Urinary bladder (tissue), 4 donors: Measurements from ENCODE around the gene MMP20. TPM values are rescaled to one million over a fixed set of nuclear protein-coding genes. Genes with fewer than 3 reads are reported as not detected.

Experiments
- DNase-seq: peaks from one replicate; pipeline ENCODE4 v3.0.0-alpha.2; 2015; ENCODE audit errors: extremely low spot score
- H3K27ac ChIP-seq: one replicate; pipeline ENCODE4 v1.5.1; 2013; ENCODE audit warnings: low read depth, mild to moderate bottlenecking, moderate library complexity
- H3K36me3 ChIP-seq: one replicate; pipeline ENCODE4 v1.6.1; 2013; ENCODE audit warnings: mild to moderate bottlenecking, moderate library complexity; ENCODE audit not compliant: insufficient read depth
- H3K4me1 ChIP-seq: one replicate; pipeline ENCODE4 v1.6.1; 2013; ENCODE audit warnings: mild to moderate bottlenecking, moderate library complexity; ENCODE audit not compliant: insufficient read depth
- H3K4me3 ChIP-seq: one replicate; pipeline ENCODE4 v1.5.1; 2013; ENCODE audit warnings: low read depth, low read length
- WGBS: extraction: QIAGEN DNeasy Blood & Tissue Kit; methylation state at CpG from one replicate; pipeline ENCODE4 v1.1.7; 2013; 5-methylcytosine and 5-hydroxymethylcytosine counted together
- polyA plus RNA-seq: library from polyadenylated mRNA; stranded (reverse); fragments of 200-250 nt; gene quantifications from one replicate; pipeline ENCODE4 v1.2.3, GENCODE V29; 2013
- total RNA-seq: library from RNA; depleted of rRNA; stranded (reverse); fragments of >200 nt; gene quantifications from one replicate; pipeline ENCODE4 v1.2.3, GENCODE V29; 2014
- donor health status: healthy with polysubstance abuse.
- donor health status: healthy.

MMP20 gene
- total and polyA plus RNA-seq, 2 donors, result not detected

- no peak for DNase-seq
- no peak overlapping the region for H3K27ac ChIP-seq
- 77% methylated on average over 2 of the region's 2 CpGs for WGBS
- H3K4me1 ChIP-seq, result no peaks in the 10 kb centered on the region
- H3K36me3 ChIP-seq, result no peaks in the 10 kb centered on the region
- H3K4me3 ChIP-seq, result no peak overlapping the region
Measured at GRCh38 chr11:102552020-102552419, 73.1 kb downstream of the MMP20 start.

GRCh38 chr11:102551169-102551781 lies 73.9 kb downstream of the MMP20 start:
- Histone ChIP-seq H3K4me3 (no peak overlapping the region), H3K36me3 (no peaks in the 10 kb centered on the region), H3K27ac (no peak overlapping the region), H3K4me1 (no peaks in the 10 kb centered on the region)
- WGBS, result 70% methylated on average over 6 of the region's 6 CpGs
- DNase-seq, result no peak

- Histone ChIP-seq H3K4me3 (no peak overlapping the region), H3K27ac (no peak overlapping the region), H3K36me3 (no peaks in the 10 kb centered on the region), H3K4me1 (no peaks in the 10 kb centered on the region)
- 88% methylated on average over 3 of the region's 3 CpGs for WGBS
- DNase-seq, result no peak
Measured at GRCh38 chr11:102546923-102547471, 78.1 kb downstream of the MMP20 start.

GRCh38 chr11:102546427-102546826 lies 78.7 kb downstream of the MMP20 start:
- H3K36me3 ChIP-seq, result no peaks in the 10 kb centered on the region
- no peak overlapping the region for H3K27ac ChIP-seq
- 73% methylated on average over 4 of the region's 4 CpGs for WGBS
- no peak for DNase-seq
- no peak overlapping the region for H3K4me3 ChIP-seq
- H3K4me1 ChIP-seq, result no peaks in the 10 kb centered on the region

- Histone ChIP-seq H3K36me3 (no peaks in the 10 kb centered on the region), H3K27ac (no peak overlapping the region), H3K4me3 (no peak overlapping the region), H3K4me1 (no peaks in the 10 kb centered on the region)
- WGBS, result 66% methylated on average over 4 of the region's 4 CpGs
- no peak for DNase-seq
Measured at GRCh38 chr11:102545701-102546100, 79.4 kb downstream of the MMP20 start.

- Histone ChIP-seq H3K27ac (no peak overlapping the region), H3K4me3 (no peak overlapping the region), H3K4me1 (no peaks in the 10 kb centered on the region), H3K36me3 (no peaks in the 10 kb centered on the region)
- 87% methylated on average over 1 of the region's 1 CpG for WGBS
- no peak for DNase-seq
Measured at GRCh38 chr11:102544594-102544993, 80.5 kb downstream of the MMP20 start.

GRCh38 chr11:102539567-102539966 lies 85.6 kb downstream of the MMP20 start:
- WGBS, result 75% methylated on average over 2 of the region's 2 CpGs
- DNase-seq, result no peak
- Histone ChIP-seq H3K36me3 (no peaks in the 10 kb centered on the region), H3K4me1 (no peaks in the 10 kb centered on the region), H3K4me3 (no peak overlapping the region), H3K27ac (no peak overlapping the region)

GRCh38 chr11:102538932-102539331 lies 86.2 kb downstream of the MMP20 start:
- Histone ChIP-seq H3K27ac (no peak overlapping the region), H3K4me1 (no peaks in the 10 kb centered on the region), H3K4me3 (no peak overlapping the region), H3K36me3 (no peaks in the 10 kb centered on the region)
- no peak for DNase-seq
- 93% methylated on average over 4 of the region's 4 CpGs for WGBS

- no peak for DNase-seq
- no peak overlapping the region for H3K27ac ChIP-seq
- no peak overlapping the region for H3K4me3 ChIP-seq
- H3K4me1 ChIP-seq, result no peaks in the 10 kb centered on the region
- no peaks in the 10 kb centered on the region for H3K36me3 ChIP-seq
- 80% methylated on average over 6 of the region's 6 CpGs for WGBS
Measured at GRCh38 chr11:102534261-102534872, 90.8 kb downstream of the MMP20 start.

GRCh38 chr11:102530558-102530957 lies 94.6 kb downstream of the MMP20 start, which contains the start of gene MMP7:
MMP7 (minus strand) TSS chr11:102530747; CDS start chr11:102530700, 47 bp downstream.
- Histone ChIP-seq H3K4me3 (no peak within 1 kb of the TSS), H3K36me3 (no peaks in the 10 kb centered on the region), H3K4me1 (no peaks in the 10 kb centered on the region), H3K27ac (no peak within 1 kb of the TSS)
- DNase-seq, result no peak
- 66% methylated on average over 8 of the region's 8 CpGs for WGBS

- no peaks in the 10 kb centered on the region for H3K4me1 ChIP-seq
- no peak overlapping the region for H3K4me3 ChIP-seq
- no peak for DNase-seq
- H3K27ac ChIP-seq, result no peak overlapping the region
- no peaks in the 10 kb centered on the region for H3K36me3 ChIP-seq
Measured at GRCh38 chr11:102528618-102529017, 96.5 kb downstream of the MMP20 start.

GRCh38 chr11:102527684-102528083 lies 97.4 kb downstream of the MMP20 start:
- H3K27ac ChIP-seq, result no peak overlapping the region
- DNase-seq, result no peak
- H3K4me3 ChIP-seq, result no peak overlapping the region
- no peaks in the 10 kb centered on the region for H3K4me1 ChIP-seq
- WGBS, result 84% methylated on average over 2 of the region's 2 CpGs
- H3K36me3 ChIP-seq, result no peaks in the 10 kb centered on the region

- WGBS, result 85% methylated on average over 1 of the region's 1 CpG
- H3K36me3 ChIP-seq, result no peaks in the 10 kb centered on the region
- H3K27ac ChIP-seq, result peak overlapping the region; percentile 18
- no peaks in the 10 kb centered on the region for H3K4me1 ChIP-seq
- DNase-seq, result no peak
- no peak overlapping the region for H3K4me3 ChIP-seq
Measured at GRCh38 chr11:102527041-102527440, 98.1 kb downstream of the MMP20 start.
